SU-DHL-6 (cell line): ENCODE measurements around the gene APBA2.

Source experiments
- H2AFZ ChIP-seq: fragments of 200-600 bp; sonication (generic); 2 replicates; pipeline ENCODE4 v1.6.1; 2014; ENCODE audit warnings: low read depth, mild to moderate bottlenecking, moderate library complexity, mixed read lengths, antibody characterized with exemption, low read length; ENCODE audit not compliant: severe bottlenecking
- H3F3A ChIP-seq: fragments of 200-600 bp; shearing (Covaris generic); 2 replicates; pipeline ENCODE4 v1.6.0; 2016; ENCODE audit warnings: antibody characterized with exemption, mild to moderate bottlenecking; ENCODE audit not compliant: insufficient read depth
- H3K27ac ChIP-seq: fragments of 200-600 bp; sonication (generic); 2 replicates; pipeline ENCODE4 v1.5.1; 2016; ENCODE audit warnings: low read depth, mild to moderate bottlenecking, low read length, moderate library complexity, mixed read lengths
- H3K27me3 ChIP-seq: fragments of 200-600 bp; sonication (generic), shearing (Covaris generic); 2 replicates; pipeline ENCODE4 v1.6.0; 2014; ENCODE audit warnings: mild to moderate bottlenecking, low read length
- H3K36me3 ChIP-seq: fragments of 200-600 bp; sonication (generic); 2 replicates; pipeline ENCODE4 v1.6.1; 2014; ENCODE audit warnings: mild to moderate bottlenecking, low read length, mixed read lengths
- H3K4me2 ChIP-seq: fragments of 300-600, 200-600 bp; shearing (Covaris generic), sonication (generic); 2 replicates; pipeline ENCODE4 v1.6.0; 2014; ENCODE audit warnings: low read length, low read depth, mild to moderate bottlenecking; ENCODE audit not compliant: poor library complexity, severe bottlenecking
- H3K4me3 ChIP-seq: fragments of 200-600 bp; sonication (generic); 2 replicates; pipeline ENCODE4 v1.5.1; 2014; ENCODE audit warnings: antibody characterized with exemption, low read length, mild to moderate bottlenecking, mixed read lengths; ENCODE audit not compliant: insufficient read depth, poor library complexity, severe bottlenecking
- H3K79me2 ChIP-seq: fragments of 200-600 bp; sonication (generic); 2 replicates; pipeline ENCODE4 v1.6.1; 2014; ENCODE audit warnings: mild to moderate bottlenecking, low read length, moderate library complexity; ENCODE audit not compliant: insufficient read depth
- H3K9ac ChIP-seq: fragments of 200-600 bp; sonication (generic); 2 replicates; pipeline ENCODE4 v1.7.0; 2014; ENCODE audit warnings: mild to moderate bottlenecking, low read length
- H3K9me2 ChIP-seq: fragments of 200-600 bp; sonication (generic); replicated peaks from 2 replicates; pipeline ENCODE4 v1.6.1; 2014; ENCODE audit warnings: low read length; ENCODE audit not compliant: insufficient read depth
- H3K9me3 ChIP-seq: fragments of 200-600 bp; sonication (generic); 2 replicates; pipeline ENCODE4 v1.6.1; 2014; ENCODE audit warnings: low read length, mixed read lengths; ENCODE audit not compliant: insufficient read depth
- H4K20me1 ChIP-seq: fragments of 200-600 bp; sonication (generic); 2 replicates; pipeline ENCODE4 v1.6.1; 2014; ENCODE audit warnings: low read depth, mild to moderate bottlenecking, antibody characterized with exemption, low read length, moderate library complexity, mixed read lengths
- CTCF ChIP-seq: fragments of 200-600 bp; sonication (generic); IDR thresholded peaks from one replicate; pipeline ENCODE4 v1.5.1; 2017; ENCODE audit warnings: antibody characterized with exemption, mild to moderate bottlenecking, low read length, moderate library complexity; ENCODE audit not compliant: insufficient read depth, poor library complexity, severe bottlenecking
- EZH2phosphoT487 ChIP-seq: fragments of 200-600 bp; sonication (generic), shearing (Covaris generic); conservative IDR thresholded peaks from 2 replicates; pipeline ENCODE4 v1.6.1; 2018; ENCODE audit warnings: mild to moderate bottlenecking, antibody characterized with exemption, low read length, moderate library complexity, mixed read lengths

Gene APBA2

GRCh38 chr15:29055876-29056275 lies 170.1 kb downstream of the APBA2 start:
- Histone ChIP-seq H3K27ac (no peak overlapping the region), H3K4me2 (no peak overlapping the region), H4K20me1 (no peaks in the 10 kb centered on the region)

GRCh38 chr15:29056839-29057450 lies 171.2 kb downstream of the APBA2 start:
- Histone ChIP-seq H3K27ac (no peak overlapping the region), H3K27me3 (no peaks in the 10 kb centered on the region), H3K4me2 (no peak overlapping the region)

More at GRCh38 chr15:29055876-29056275, 170.1 kb downstream of the APBA2 start:
- no peaks in the 10 kb centered on the region for H3K79me2 ChIP-seq
- H3K9ac ChIP-seq, result no peak overlapping the region
- TF ChIP-seq CTCF (no peak), EZH2phosphoT487 (no peak)
- no peak overlapping the region for H3K4me3 ChIP-seq
- H3K9me2 ChIP-seq, result no peaks in the 10 kb centered on the region
- H3K9me3 ChIP-seq, result no peaks in the 10 kb centered on the region
- no peak overlapping the region for H2AFZ ChIP-seq
- H3F3A ChIP-seq, result no peaks in the 10 kb centered on the region
- H3K36me3 ChIP-seq, result no peaks in the 10 kb centered on the region
- no peaks in the 10 kb centered on the region for H3K27me3 ChIP-seq

GRCh38 chr15:29057856-29058255 lies 172.1 kb downstream of the APBA2 start:
- Histone ChIP-seq H3K4me2 (no peak overlapping the region), H3K9ac (no peak overlapping the region), H4K20me1 (no peaks in the 10 kb centered on the region), H3K36me3 (no peaks in the 10 kb centered on the region), H3K9me2 (no peaks in the 10 kb centered on the region), H3K9me3 (no peaks in the 10 kb centered on the region), H2AFZ (no peak overlapping the region), H3K79me2 (no peaks in the 10 kb centered on the region), H3K27me3 (no peaks in the 10 kb centered on the region), H3F3A (no peaks in the 10 kb centered on the region), H3K4me3 (no peak overlapping the region), H3K27ac (no peak overlapping the region)
- no peak for TF ChIP-seq EZH2phosphoT487
- TF ChIP-seq CTCF, result no peak

More at GRCh38 chr15:29056839-29057450, 171.2 kb downstream of the APBA2 start:
- Histone ChIP-seq H4K20me1 (no peaks in the 10 kb centered on the region), H3K9me2 (no peaks in the 10 kb centered on the region), H3K36me3 (no peaks in the 10 kb centered on the region), H3K9ac (no peak overlapping the region), H2AFZ (no peak overlapping the region), H3K4me3 (no peak overlapping the region), H3F3A (no peaks in the 10 kb centered on the region), H3K79me2 (no peaks in the 10 kb centered on the region), H3K9me3 (no peaks in the 10 kb centered on the region)
- TF ChIP-seq CTCF (no peak), EZH2phosphoT487 (no peak)
